AG10803 (cell line): ENCODE data around the gene OGN.

Source experiments
- DNase-seq: peaks from one replicate; pipeline ENCODE4 v3.0.0; 2010; ENCODE audit warnings: low read depth
- H3K4me3 ChIP-seq: 2 replicates; pipeline ENCODE4 v1.5.1; 2011; ENCODE audit warnings: mild to moderate bottlenecking, low read length, control low read depth
- CTCF ChIP-seq: conservative IDR thresholded peaks from 2 replicates; pipeline ENCODE4 v1.5.1; 2011; ENCODE audit warnings: mild to moderate bottlenecking, low read length, control low read depth, inconsistent platforms

OGN gene

GRCh38 chr9:92385953-92386352 lies 18.4 kb downstream of the OGN start:
- no peak for TF ChIP-seq CTCF
- H3K4me3 ChIP-seq = no peak overlapping the region
- DNase-seq = peak; percentile 3

- H3K4me3 ChIP-seq = no peak overlapping the region
- DNase-seq = no peak
- TF ChIP-seq CTCF = no peak
Observed at GRCh38 chr9:92385477-92385876, 18.9 kb downstream of the OGN start.

- H3K4me3 ChIP-seq = no peak overlapping the region
- peak; percentile 9 for DNase-seq
- no peak for TF ChIP-seq CTCF
Observed at GRCh38 chr9:92385001-92385400, 19.4 kb downstream of the OGN start.

GRCh38 chr9:92384375-92384774 lies 20.0 kb downstream of the OGN start:
- no peak overlapping the region for H3K4me3 ChIP-seq
- no peak for TF ChIP-seq CTCF
- peak; percentile 6 for DNase-seq

- no peak for TF ChIP-seq CTCF
- H3K4me3 ChIP-seq = no peak overlapping the region
- no peak for DNase-seq
Observed at GRCh38 chr9:92381775-92382174, 22.6 kb downstream of the OGN start.

- no peak for TF ChIP-seq CTCF
- H3K4me3 ChIP-seq = no peak overlapping the region
- no peak for DNase-seq
Observed at GRCh38 chr9:92380603-92381002, 23.8 kb downstream of the OGN start.

- no peak for TF ChIP-seq CTCF
- no peak overlapping the region for H3K4me3 ChIP-seq
- peak; percentile 65 for DNase-seq
Observed at GRCh38 chr9:92378865-92379560, 25.4 kb downstream of the OGN start.
